ENCODE measurements around the gene SYK. TPM values are rescaled to one million over a fixed set of nuclear protein-coding genes. Genes with fewer than 3 reads are reported as not detected.

SYK gene
- total and polyA plus RNA-seq, 2 of the 4 experiments (the other 2 are of a cell fraction): not detected

DNA sequence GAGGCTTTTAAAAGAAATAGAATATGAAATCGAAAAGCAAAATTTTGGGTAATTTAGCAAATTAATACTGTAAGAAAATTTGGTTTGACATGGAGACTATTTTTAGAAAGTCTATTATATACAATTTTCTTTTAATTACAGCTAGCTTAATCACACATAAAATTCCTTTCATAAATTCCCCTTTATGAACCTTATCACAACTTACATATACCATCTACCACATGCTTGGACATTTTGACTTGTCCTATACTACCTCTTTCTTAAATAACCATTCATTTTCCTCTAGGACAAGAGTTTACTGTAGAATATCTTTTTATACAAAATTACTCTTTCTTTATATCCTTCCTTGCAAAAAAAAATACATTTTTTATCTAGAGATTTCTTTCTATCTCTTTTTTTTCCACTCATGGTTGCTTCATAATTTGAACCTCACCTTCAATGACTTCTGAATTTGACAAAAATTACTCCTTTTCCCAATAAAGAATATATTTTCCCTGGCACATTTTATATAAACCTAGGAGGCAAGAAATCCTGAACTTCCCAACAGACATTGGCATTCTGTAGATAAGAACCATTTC, 34.0 kb upstream of the SYK start:
- no peak overlapping the region for H2AK5ac ChIP-seq (ENCODE audit: low read depth, low read length)
- no CpG with 5 or more reads among the region's 1 CpG for WGBS, 2 experiments (ENCODE audit: extremely low coverage in 2 of 2, insufficient read length in 1 of 2)

More for the DNA sequence above, 34.0 kb upstream of the SYK start:
- Histone ChIP-seq H3K4me3 (ENCODE audit: insufficient read depth, low read depth, low read length) (no peak overlapping the region), H3K79me1 (ENCODE audit: low read depth in 1 of 2, low read length in 2 of 2) (no peaks in the 10 kb centered on the region), H2BK5ac (ENCODE audit: low read depth, low read length, poor library complexity, severe bottlenecking) (no peak overlapping the region), H3K4me2 (ENCODE audit: low read depth, low read length) (no peak overlapping the region), H2AK9ac (replicated peaks; ENCODE audit: low read depth, low read length, poor library complexity) (no peak overlapping the region), H2AFZ (replicated peaks; ENCODE audit: low read length, poor library complexity) (no peak overlapping the region), H3K4ac (ENCODE audit: low read depth, low read length) (no peak overlapping the region), H3K9me3 (ENCODE audit: control insufficient read depth, insufficient read depth, low read length) (peaks cover 2% of the 10 kb centered on the region; the same call in 1 of the 2 replicates), H2BK15ac (ENCODE audit: low read depth, low read length) (no peak overlapping the region), H4K91ac (ENCODE audit: insufficient read depth, low read depth, low read length) (no peak overlapping the region), H3K9me1 (ENCODE audit: insufficient read depth, low read length) (no peaks in the 10 kb centered on the region), H3K23ac (ENCODE audit: low read depth, low read length) (no peak overlapping the region), H4K8ac (ENCODE audit: low read depth in 2 of 2, low read length in 2 of 2) (no peak overlapping the region), H3K36me3 (ENCODE audit: control insufficient read depth, insufficient read depth, low read length) (no peaks in the 10 kb centered on the region), H3K14ac (replicated peaks; ENCODE audit: low read depth, low read length) (no peak overlapping the region), H3K9ac (ENCODE audit: low read depth, low read length) (no peak overlapping the region), H3K18ac (ENCODE audit: low read depth, low read length) (no peak overlapping the region), H3K27me3 (ENCODE audit: control insufficient read depth, insufficient read depth, low read length) (no peaks in the 10 kb centered on the region), H2BK20ac (ENCODE audit: low read depth, low read length) (no peak overlapping the region), H3K27ac (ENCODE audit: insufficient read depth, low read length) (no peak overlapping the region), H3K4me1 (ENCODE audit: control insufficient read depth, insufficient read depth, low read length) (no peaks in the 10 kb centered on the region), H2BK120ac (ENCODE audit: low read depth, low read length) (no peak overlapping the region), H3K56ac (ENCODE audit: extremely low read depth, insufficient read depth, low read length) (no peak overlapping the region), H4K5ac (ENCODE audit: low read depth, low read length) (no peak overlapping the region), H4K20me1 (ENCODE audit: insufficient read depth, low read length) (no peaks in the 10 kb centered on the region)
- TF ChIP-seq MAZ (IDR thresholded peaks at IDR 0.05; ENCODE audit: borderline replicate concordance, low read depth, low read length): no peak
- TF ChIP-seq CTCF (conservative IDR thresholded peaks at IDR 0.05; ENCODE audit: low read depth, low read length): no peak
- TF ChIP-seq POLR2A (IDR thresholded peaks at IDR 0.05; ENCODE audit: low read depth, low read length): no peak
- TF ChIP-seq USF2 (IDR thresholded peaks at IDR 0.05; ENCODE audit: low read depth, low read length): no peak
- no peak for TF ChIP-seq CHD1 (IDR thresholded peaks at IDR 0.05; ENCODE audit: low read depth, low read length)
- no peak for TF ChIP-seq MAFK (IDR thresholded peaks at IDR 0.05; ENCODE audit: low read depth, low read length)
- TF ChIP-seq RAD21 (IDR thresholded peaks at IDR 0.05; ENCODE audit: low read length): no peak
- no peak for TF ChIP-seq NFE2L2 (IDR thresholded peaks at IDR 0.05; ENCODE audit: low read depth, low read length)
- TF ChIP-seq BHLHE40 (IDR thresholded peaks at IDR 0.05; ENCODE audit: low read depth, low read length): no peak
- no peak for TF ChIP-seq SMC3 (IDR thresholded peaks at IDR 0.05; ENCODE audit: low read depth, low read length)
- TF ChIP-seq FOS (IDR thresholded peaks at IDR 0.05; ENCODE audit: low read depth, low read length): no peak
- TF ChIP-seq MXI1 (IDR thresholded peaks at IDR 0.05; ENCODE audit: borderline replicate concordance, low read depth, low read length): no peak
- no peak for TF ChIP-seq ELK1 (IDR thresholded peaks at IDR 0.05; ENCODE audit: borderline replicate concordance, low read depth, low read length)
- TF ChIP-seq CEBPB (IDR thresholded peaks at IDR 0.05; ENCODE audit: low read depth, low read length): no peak
- POLR2A ChIA-PET (ENCODE audit: unreplicated experiment): no interaction called here
- CTCF ChIA-PET: interaction anchor here (0.6 kb wide), 1 partner anchor 12 kb away, joined by 4 read pairs; no protein-coding TSS in a partner anchor
- DNase-seq: no peak
- intact Hi-C loops (cut with micrococcal nuclease) (no loop called here), in situ Hi-C loops (cut with MboI; ENCODE audit: low sequenced_read_pairs) (no loop called here), dilution Hi-C loops (cut with HindIII; ENCODE audit: low sequenced_read_pairs, unreplicated experiment) (no loop called here)
- BruUV-seq (replicated peaks): no TSS peak
- no peak for ATAC-seq (ENCODE audit: low read depth)
